ENCODE data around the gene ADI1. TPM values are rescaled to one million over a fixed set of nuclear protein-coding genes. Genes with fewer than 3 reads are reported as not detected.

Gene ADI1
- total and polyA plus RNA-seq, 2 of the 4 experiments (the other 2 are of a cell fraction) = 43.2 to 46.0 TPM

DNA sequence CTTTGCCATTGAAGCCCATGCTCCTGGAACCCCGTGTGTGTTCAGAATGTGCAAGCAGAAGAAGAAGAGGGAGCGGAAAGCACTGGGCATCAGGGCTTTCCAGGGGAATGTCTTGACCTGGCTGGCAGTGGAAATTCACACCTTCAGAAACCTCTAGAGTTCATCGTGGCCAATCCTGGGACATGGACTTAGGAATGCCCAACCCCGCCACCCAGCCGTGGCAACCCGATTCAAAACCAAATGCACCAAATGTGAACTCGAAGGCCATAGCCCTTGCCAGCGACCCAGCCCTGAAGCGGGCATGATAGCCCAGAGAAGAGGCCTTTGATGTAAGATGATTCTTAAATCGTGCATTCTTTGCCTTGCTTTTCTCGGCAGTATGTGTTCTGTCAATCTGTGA is 69.4 kb downstream of the ADI1 start:
- Histone ChIP-seq H2AFZ (replicated peaks; ENCODE audit: low read length, poor library complexity) (no peak overlapping the region), H3K14ac (replicated peaks; ENCODE audit: low read depth, low read length) (no peak overlapping the region), H2BK15ac (ENCODE audit: low read depth, low read length) (no peak overlapping the region), H3K23ac (ENCODE audit: low read depth, low read length) (no peak overlapping the region), H3K56ac (ENCODE audit: extremely low read depth, insufficient read depth, low read length) (no peak overlapping the region), H2AK5ac (ENCODE audit: low read depth, low read length) (no peak overlapping the region), H2BK20ac (ENCODE audit: low read depth, low read length) (no peak overlapping the region), H4K5ac (ENCODE audit: low read depth, low read length) (no peak overlapping the region), H3K9me1 (ENCODE audit: insufficient read depth, low read length) (no peaks in the 10 kb centered on the region; the same call in 1 of the 2 replicates), H2BK5ac (ENCODE audit: low read depth, low read length, poor library complexity, severe bottlenecking) (no peak overlapping the region), H3K4me1 (ENCODE audit: control insufficient read depth, insufficient read depth, low read length) (no peaks in the 10 kb centered on the region), H4K8ac (ENCODE audit: low read depth in 2 of 2, low read length in 2 of 2) (no peak overlapping the region), H3K79me1 (ENCODE audit: low read depth in 1 of 2, low read length in 2 of 2) (peaks cover 4 to 6% of the 10 kb centered on the region in 2 experiments; a peak in 2 of 4 replicates), H3K4me2 (ENCODE audit: low read depth, low read length) (no peak overlapping the region), H3K27me3 (ENCODE audit: control insufficient read depth, insufficient read depth, low read length) (no peaks in the 10 kb centered on the region), H4K91ac (ENCODE audit: insufficient read depth, low read depth, low read length) (no peak overlapping the region), H3K9me3 (ENCODE audit: control insufficient read depth, insufficient read depth, low read length) (peaks cover 4% of the 10 kb centered on the region; the same call in 1 of the 2 replicates), H3K36me3 (ENCODE audit: control insufficient read depth, insufficient read depth, low read length) (peaks cover 45% of the 10 kb centered on the region), H2BK120ac (ENCODE audit: low read depth, low read length) (no peak overlapping the region), H4K20me1 (ENCODE audit: insufficient read depth, low read length) (no peaks in the 10 kb centered on the region; the same call in 1 of the 2 replicates), H3K18ac (ENCODE audit: low read depth, low read length) (no peak overlapping the region), H3K9ac (ENCODE audit: low read depth, low read length) (no peak overlapping the region), H3K4ac (ENCODE audit: low read depth, low read length) (no peak overlapping the region), H3K27ac (ENCODE audit: insufficient read depth, low read length) (no peak overlapping the region), H3K4me3 (ENCODE audit: insufficient read depth, low read depth, low read length) (no peak overlapping the region), H2AK9ac (replicated peaks; ENCODE audit: low read depth, low read length, poor library complexity) (no peak overlapping the region)
- TF ChIP-seq MXI1 (IDR thresholded peaks at IDR 0.05; ENCODE audit: borderline replicate concordance, low read depth, low read length) (no peak), RFX5 (IDR thresholded peaks at IDR 0.05; ENCODE audit: low read depth, low read length) (no peak), BHLHE40 (IDR thresholded peaks at IDR 0.05; ENCODE audit: low read depth, low read length) (no peak), POLR2A (IDR thresholded peaks at IDR 0.05; ENCODE audit: low read depth, low read length) (no peak), FOS (IDR thresholded peaks at IDR 0.05; ENCODE audit: low read depth, low read length) (no peak), MAFK (IDR thresholded peaks at IDR 0.05; ENCODE audit: low read depth, low read length) (no peak), RAD21 (IDR thresholded peaks at IDR 0.05; ENCODE audit: low read length) (no peak), MAZ (IDR thresholded peaks at IDR 0.05; ENCODE audit: borderline replicate concordance, low read depth, low read length) (no peak), NFE2L2 (IDR thresholded peaks at IDR 0.05; ENCODE audit: low read depth, low read length) (no peak), ELK1 (IDR thresholded peaks at IDR 0.05; ENCODE audit: borderline replicate concordance, low read depth, low read length) (no peak), SMC3 (IDR thresholded peaks at IDR 0.05; ENCODE audit: low read depth, low read length) (no peak), CEBPB (IDR thresholded peaks at IDR 0.05; ENCODE audit: low read depth, low read length) (no peak), CHD1 (IDR thresholded peaks at IDR 0.05; ENCODE audit: low read depth, low read length) (no peak), RCOR1 (IDR thresholded peaks at IDR 0.05; ENCODE audit: insufficient replicate concordance, low read length) (no peak)
- TF ChIP-seq, protein P1, sequence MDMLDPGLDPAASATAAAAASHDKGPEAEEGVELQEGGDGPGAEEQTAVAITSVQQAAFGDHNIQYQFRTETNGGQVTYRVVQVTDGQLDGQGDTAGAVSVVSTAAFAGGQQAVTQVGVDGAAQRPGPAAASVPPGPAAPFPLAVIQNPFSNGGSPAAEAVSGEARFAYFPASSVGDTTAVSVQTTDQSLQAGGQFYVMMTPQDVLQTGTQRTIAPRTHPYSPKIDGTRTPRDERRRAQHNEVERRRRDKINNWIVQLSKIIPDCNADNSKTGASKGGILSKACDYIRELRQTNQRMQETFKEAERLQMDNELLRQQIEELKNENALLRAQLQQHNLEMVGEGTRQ (IDR thresholded peaks at IDR 0.05; ENCODE audit: low read depth, low read length) = no peak
- TF ChIP-seq, protein P2, sequence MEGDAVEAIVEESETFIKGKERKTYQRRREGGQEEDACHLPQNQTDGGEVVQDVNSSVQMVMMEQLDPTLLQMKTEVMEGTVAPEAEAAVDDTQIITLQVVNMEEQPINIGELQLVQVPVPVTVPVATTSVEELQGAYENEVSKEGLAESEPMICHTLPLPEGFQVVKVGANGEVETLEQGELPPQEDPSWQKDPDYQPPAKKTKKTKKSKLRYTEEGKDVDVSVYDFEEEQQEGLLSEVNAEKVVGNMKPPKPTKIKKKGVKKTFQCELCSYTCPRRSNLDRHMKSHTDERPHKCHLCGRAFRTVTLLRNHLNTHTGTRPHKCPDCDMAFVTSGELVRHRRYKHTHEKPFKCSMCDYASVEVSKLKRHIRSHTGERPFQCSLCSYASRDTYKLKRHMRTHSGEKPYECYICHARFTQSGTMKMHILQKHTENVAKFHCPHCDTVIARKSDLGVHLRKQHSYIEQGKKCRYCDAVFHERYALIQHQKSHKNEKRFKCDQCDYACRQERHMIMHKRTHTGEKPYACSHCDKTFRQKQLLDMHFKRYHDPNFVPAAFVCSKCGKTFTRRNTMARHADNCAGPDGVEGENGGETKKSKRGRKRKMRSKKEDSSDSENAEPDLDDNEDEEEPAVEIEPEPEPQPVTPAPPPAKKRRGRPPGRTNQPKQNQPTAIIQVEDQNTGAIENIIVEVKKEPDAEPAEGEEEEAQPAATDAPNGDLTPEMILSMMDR (conservative IDR thresholded peaks at IDR 0.05; ENCODE audit: low read depth, low read length) = no peak
- ChIA-PET POLR2A (ENCODE audit: unreplicated experiment) (no interaction called here), CTCF (interaction anchor here (1.6 kb wide), 1 partner anchor 26 kb away, joined by 7 read pairs; no protein-coding TSS in a partner anchor)
- no peak for ATAC-seq (ENCODE audit: low read depth)
- WGBS, 2 experiments (ENCODE audit: extremely low coverage in 2 of 2, insufficient read length in 1 of 2) = 100% methylated on average over 5 of the region's 11 CpGs; no CpG with 5 or more reads in 1 of the 2 experiments
- no peak for DNase-seq
- intact Hi-C loops (cut with micrococcal nuclease) (no loop called here), dilution Hi-C loops (cut with HindIII; ENCODE audit: low sequenced_read_pairs, unreplicated experiment) (no loop called here), in situ Hi-C loops (cut with MboI; ENCODE audit: low sequenced_read_pairs) (no loop called here)
- BruUV-seq (replicated peaks) = no TSS peak

Data from IMR-90 (cell line).